ENCODE data around the gene PSME1. TPM values are rescaled to one million over a fixed set of nuclear protein-coding genes. Genes with fewer than 3 reads are reported as not detected.

The PSME1 gene
- total and polyA plus RNA-seq, 4 donors = 125 to 311 (median 239) TPM

DNA sequence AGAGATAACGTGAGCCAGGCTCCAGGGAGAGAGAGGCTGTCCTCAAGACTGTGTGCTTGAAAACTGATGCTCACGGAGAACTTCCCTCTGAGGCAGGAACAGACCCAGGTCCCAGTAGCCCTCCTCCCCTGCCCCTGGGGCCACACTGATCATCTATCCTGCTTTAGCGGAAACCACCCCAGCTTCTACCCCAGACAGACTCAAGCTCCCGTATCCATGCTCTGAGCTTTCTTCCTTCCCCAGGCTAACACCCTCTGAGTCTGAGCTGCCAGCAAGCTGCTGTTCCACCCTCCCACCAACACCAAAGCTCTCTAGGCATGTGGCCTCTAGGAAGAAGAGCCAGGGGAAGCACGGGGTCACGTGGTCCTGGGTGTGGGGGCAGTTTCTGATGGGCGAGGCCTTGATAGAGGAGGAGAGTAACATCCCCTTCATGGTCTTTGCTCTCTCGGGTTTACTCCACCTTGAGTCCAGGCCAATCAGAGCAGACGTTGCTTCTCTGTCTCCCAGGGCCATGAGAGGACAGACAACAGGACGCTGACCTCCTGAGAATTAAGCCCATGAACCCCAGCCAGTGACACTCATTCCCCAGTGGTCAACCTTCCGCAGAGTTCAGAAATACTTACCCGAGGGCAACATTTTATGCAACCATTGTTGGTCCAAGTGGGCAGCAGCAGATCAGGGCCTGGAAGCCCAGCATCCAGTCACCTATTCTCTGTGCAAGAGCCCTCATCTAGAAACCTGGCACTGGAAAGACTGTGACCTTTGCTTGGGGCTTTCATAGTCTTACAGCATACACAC, 40.5 kb upstream of the PSME1 start:
- no peak for ATAC-seq (ENCODE audit: insufficient read depth, low FRiP score)
- peak overlapping the region in 1 of 2 donors; percentile 98 for H3K27ac ChIP-seq (ENCODE audit: low read depth in 1 of 2, low read length in 1 of 2)

DNA sequence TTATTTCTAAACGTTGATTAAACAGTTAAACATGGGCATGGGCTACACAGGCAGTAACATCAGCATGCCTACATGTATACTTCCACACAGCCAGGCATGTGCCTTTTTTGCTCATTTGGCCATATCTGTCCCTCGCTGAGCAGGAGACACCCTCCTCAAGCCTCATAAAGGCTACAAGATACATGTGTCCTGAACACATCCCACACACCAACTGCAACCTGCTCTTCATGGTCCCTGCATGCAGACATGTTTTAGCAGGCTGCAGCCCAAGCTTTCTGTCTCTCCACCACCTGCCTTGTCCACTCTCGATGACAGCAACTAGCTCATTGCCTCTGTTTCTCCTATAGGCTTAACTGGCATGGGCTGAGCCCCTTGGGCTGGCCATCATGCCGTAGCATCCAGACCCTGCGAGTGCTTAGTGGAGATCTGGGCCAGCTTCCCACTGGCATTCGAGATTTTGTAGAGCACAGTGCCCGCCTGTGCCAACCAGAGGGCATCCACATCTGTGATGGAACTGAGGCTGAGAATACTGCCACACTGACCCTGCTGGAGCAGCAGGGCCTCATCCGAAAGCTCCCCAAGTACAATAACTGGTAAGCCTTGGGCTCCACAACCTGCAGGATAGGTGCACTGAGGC, 39.3 kb upstream of the PSME1 start:
- no peak overlapping the region for H3K9ac ChIP-seq (ENCODE audit: insufficient read depth in 1 of 2, low read length in 2 of 2)
- TF ChIP-seq, protein P1, sequence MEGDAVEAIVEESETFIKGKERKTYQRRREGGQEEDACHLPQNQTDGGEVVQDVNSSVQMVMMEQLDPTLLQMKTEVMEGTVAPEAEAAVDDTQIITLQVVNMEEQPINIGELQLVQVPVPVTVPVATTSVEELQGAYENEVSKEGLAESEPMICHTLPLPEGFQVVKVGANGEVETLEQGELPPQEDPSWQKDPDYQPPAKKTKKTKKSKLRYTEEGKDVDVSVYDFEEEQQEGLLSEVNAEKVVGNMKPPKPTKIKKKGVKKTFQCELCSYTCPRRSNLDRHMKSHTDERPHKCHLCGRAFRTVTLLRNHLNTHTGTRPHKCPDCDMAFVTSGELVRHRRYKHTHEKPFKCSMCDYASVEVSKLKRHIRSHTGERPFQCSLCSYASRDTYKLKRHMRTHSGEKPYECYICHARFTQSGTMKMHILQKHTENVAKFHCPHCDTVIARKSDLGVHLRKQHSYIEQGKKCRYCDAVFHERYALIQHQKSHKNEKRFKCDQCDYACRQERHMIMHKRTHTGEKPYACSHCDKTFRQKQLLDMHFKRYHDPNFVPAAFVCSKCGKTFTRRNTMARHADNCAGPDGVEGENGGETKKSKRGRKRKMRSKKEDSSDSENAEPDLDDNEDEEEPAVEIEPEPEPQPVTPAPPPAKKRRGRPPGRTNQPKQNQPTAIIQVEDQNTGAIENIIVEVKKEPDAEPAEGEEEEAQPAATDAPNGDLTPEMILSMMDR (IDR thresholded peaks at IDR 0.05; ENCODE audit: control extremely low read depth, extremely low read depth) = no peak
- no peaks in the 10 kb centered on the region for H3K9me3 ChIP-seq (ENCODE audit: control insufficient read depth in 4 of 4, insufficient read depth in 3 of 4, low read length in 3 of 4)
- H3K4me1 ChIP-seq (ENCODE audit: control insufficient read depth in 5 of 5, insufficient read depth in 5 of 5, low read length in 5 of 5) = peaks cover 0 to 17% (median 6%) of the 10 kb centered on the region in 5 donors
- peaks cover 0 to 24% (median 4%) of the 10 kb centered on the region in 4 donors for H3K36me3 ChIP-seq (ENCODE audit: control insufficient read depth in 4 of 4, insufficient read depth in 4 of 4, low read length in 4 of 4)
- no peak overlapping the region for H3K27ac ChIP-seq (ENCODE audit: low read depth in 1 of 2, low read length in 1 of 2)
- no peak overlapping the region for H3K4me3 ChIP-seq
- 94 to 96% methylated on average over 8 of the region's 8 CpGs for WGBS, 2 donors
- ATAC-seq (ENCODE audit: insufficient read depth, low FRiP score) (no peak), DNase-seq (no peak)
- no peaks in the 10 kb centered on the region for H3K27me3 ChIP-seq (ENCODE audit: control insufficient read depth in 3 of 3, insufficient read depth in 3 of 3, low read length in 2 of 3)

More for the DNA sequence above, 40.5 kb upstream of the PSME1 start:
- peak overlapping the region; percentile 66 to 78 for H3K9ac ChIP-seq (ENCODE audit: insufficient read depth in 1 of 2, low read length in 2 of 2)
- peak overlapping the region; percentile 71 for H3K4me3 ChIP-seq
- H3K9me3 ChIP-seq (ENCODE audit: control insufficient read depth in 4 of 4, insufficient read depth in 3 of 4, low read length in 3 of 4) = no peaks in the 10 kb centered on the region
- TF ChIP-seq, protein P1 (IDR thresholded peaks at IDR 0.05; ENCODE audit: control extremely low read depth, extremely low read depth) = no peak
- no peaks in the 10 kb centered on the region for H3K27me3 ChIP-seq (ENCODE audit: control insufficient read depth in 3 of 3, insufficient read depth in 3 of 3, low read length in 2 of 3)
- DNase-seq = peak; percentile 47 to 55 (median 47)
- H3K4me1 ChIP-seq (ENCODE audit: control insufficient read depth in 5 of 5, insufficient read depth in 5 of 5, low read length in 5 of 5) = peaks cover 0 to 17% (median 6%) of the 10 kb centered on the region in 5 donors
- peaks cover 0 to 18% (median 2%) of the 10 kb centered on the region in 4 donors for H3K36me3 ChIP-seq (ENCODE audit: control insufficient read depth in 4 of 4, insufficient read depth in 4 of 4, low read length in 4 of 4)
- 41 to 45% methylated on average over 12 of the region's 12 CpGs for WGBS, 2 donors

DNA sequence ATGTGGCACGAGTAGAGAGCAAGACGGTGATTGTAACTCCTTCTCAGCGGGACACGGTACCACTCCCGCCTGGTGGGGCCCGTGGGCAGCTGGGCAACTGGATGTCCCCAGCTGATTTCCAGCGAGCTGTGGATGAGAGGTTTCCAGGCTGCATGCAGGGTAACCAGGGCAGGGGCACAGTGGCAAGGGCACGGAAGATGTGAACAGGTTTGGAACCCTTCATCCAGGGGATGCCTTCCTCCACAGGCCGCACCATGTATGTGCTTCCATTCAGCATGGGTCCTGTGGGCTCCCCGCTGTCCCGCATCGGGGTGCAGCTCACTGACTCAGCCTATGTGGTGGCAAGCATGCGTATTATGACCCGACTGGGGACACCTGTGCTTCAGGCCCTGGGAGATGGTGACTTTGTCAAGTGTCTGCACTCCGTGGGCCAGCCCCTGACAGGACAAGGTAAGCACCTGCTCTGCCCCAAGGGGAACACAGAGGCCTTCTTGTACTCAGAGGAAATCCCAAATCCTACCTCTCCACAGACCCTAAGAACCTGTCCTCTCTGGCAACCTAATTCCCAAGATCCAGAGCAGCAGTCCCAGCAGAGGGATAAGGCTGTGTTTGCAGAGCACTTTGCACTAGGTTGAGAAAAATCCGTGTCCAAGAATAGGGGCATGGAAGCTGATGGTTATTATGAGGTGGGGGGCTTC, 37.6 kb upstream of the PSME1 start:
- Histone ChIP-seq H3K36me3 (ENCODE audit: control insufficient read depth in 4 of 4, insufficient read depth in 4 of 4, low read length in 4 of 4) (peaks cover 0 to 32% (median 5%) of the 10 kb centered on the region in 4 donors), H3K27ac (ENCODE audit: low read depth in 1 of 2, low read length in 1 of 2) (no peak overlapping the region), H3K9ac (ENCODE audit: insufficient read depth in 1 of 2, low read length in 2 of 2) (no peak overlapping the region), H3K4me1 (ENCODE audit: control insufficient read depth in 5 of 5, insufficient read depth in 5 of 5, low read length in 5 of 5) (peaks cover 0 to 17% (median 6%) of the 10 kb centered on the region in 5 donors), H3K4me3 (no peak overlapping the region), H3K9me3 (ENCODE audit: control insufficient read depth in 4 of 4, insufficient read depth in 3 of 4, low read length in 3 of 4) (no peaks in the 10 kb centered on the region), H3K27me3 (ENCODE audit: control insufficient read depth in 3 of 3, insufficient read depth in 3 of 3, low read length in 2 of 3) (no peaks in the 10 kb centered on the region)
- DNase-seq = no peak
- TF ChIP-seq, protein P1 (IDR thresholded peaks at IDR 0.05; ENCODE audit: control extremely low read depth, extremely low read depth) = no peak
- no peak for ATAC-seq (ENCODE audit: insufficient read depth, low FRiP score)
- 96 to 97% methylated on average over 16 of the region's 16 CpGs for WGBS, 2 donors
